Keratinocyte (primary cell): Measurements from ENCODE around the gene TMEM132C. TPM values are rescaled to one million over a fixed set of nuclear protein-coding genes. Genes with fewer than 3 reads are reported as not detected.

Experiments
- DNase-seq: peaks from one replicate; pipeline ENCODE4 v3.0.0-alpha.2; 2011; ENCODE audit warnings: low read depth, missing footprints, low spot score
- FAIRE-seq: peaks from 2 replicates; lab custom pipeline; 2011; peaks lifted over from hg19 to GRCh38; lab: Jason Lieb, UNC
- H2AFZ ChIP-seq: 2 replicates; pipeline ENCODE4 v1.6.0; 2012; ENCODE audit warnings: low read length, control low read depth, inconsistent platforms; ENCODE audit not compliant: control insufficient read depth
- H3K27ac ChIP-seq: 2 replicates; pipeline ENCODE4 v1.5.1; 2011; ENCODE audit warnings: low read length; ENCODE audit not compliant: control insufficient read depth, insufficient read depth
- H3K27me3 ChIP-seq: 3 replicates; pipeline ENCODE4 v1.6.0; 2011; ENCODE audit warnings: low read length; ENCODE audit not compliant: control insufficient read depth, insufficient read depth; ENCODE audit errors: extremely low read depth
- H3K36me3 ChIP-seq, 2 experiments: 2 replicates in 1 of 2; 3 replicates in 1 of 2; pipeline ENCODE4 v1.5.1; 2011; ENCODE audit warnings: low read length in 2 of 2, mild to moderate bottlenecking in 1 of 2; ENCODE audit not compliant: control insufficient read depth in 2 of 2, insufficient read depth in 2 of 2; ENCODE audit errors: extremely low read depth in 1 of 2
- H3K4me1 ChIP-seq: 3 replicates; pipeline ENCODE4 v1.5.1; 2011; ENCODE audit warnings: low read length; ENCODE audit not compliant: control insufficient read depth, insufficient read depth; ENCODE audit errors: extremely low read depth
- H3K4me2 ChIP-seq: 3 replicates; pipeline ENCODE4 v1.6.0; 2011; ENCODE audit warnings: low read depth, low read length; ENCODE audit not compliant: control insufficient read depth, insufficient read depth; ENCODE audit errors: extremely low read depth
- H3K4me3 ChIP-seq, 3 experiments: fragments of 200-600 bp in 1 of 3; sonication (generic) in 1 of 3; 2 replicates in 2 of 3; 3 replicates in 1 of 3; pipeline ENCODE4 v1.5.1; 2011 to 2016; ENCODE audit warnings: low read length in 3 of 3, mild to moderate bottlenecking in 3 of 3, control low read depth in 2 of 3, inconsistent platforms in 1 of 3, low read depth in 1 of 3, mixed read lengths in 1 of 3, mixed run types in 1 of 3, moderate library complexity in 1 of 3; ENCODE audit not compliant: control insufficient read depth in 2 of 3, insufficient read depth in 2 of 3; ENCODE audit errors: extremely low read depth in 1 of 3
- H3K79me2 ChIP-seq: 2 replicates; pipeline ENCODE4 v1.6.0; 2012; ENCODE audit warnings: low read length; ENCODE audit not compliant: control insufficient read depth, insufficient read depth
- H3K9ac ChIP-seq: 3 replicates; pipeline ENCODE4 v1.6.0; 2011; ENCODE audit warnings: low read length; ENCODE audit not compliant: control insufficient read depth, insufficient read depth; ENCODE audit errors: extremely low read depth
- H3K9me1 ChIP-seq: 3 replicates; pipeline ENCODE4 v1.6.0; 2011; ENCODE audit warnings: low read length; ENCODE audit not compliant: control insufficient read depth, insufficient read depth; ENCODE audit errors: extremely low read depth
- H3K9me3 ChIP-seq: 2 replicates; pipeline ENCODE4 v1.5.1; 2012; ENCODE audit warnings: low read depth, low read length; ENCODE audit not compliant: control insufficient read depth
- H4K20me1 ChIP-seq: 3 replicates; pipeline ENCODE4 v1.6.0; 2011; ENCODE audit warnings: low read length; ENCODE audit not compliant: control insufficient read depth, insufficient read depth; ENCODE audit errors: extremely low read depth
- CTCF ChIP-seq, 3 experiments: IDR thresholded peaks in 1 of 3; conservative IDR thresholded peaks in 1 of 3; optimal IDR thresholded peaks in 1 of 3; 2 replicates in 2 of 3; 3 replicates in 1 of 3; pipeline versions ENCODE3 to v1.5.1; 2011; ENCODE audit warnings: low read length in 3 of 3, mild to moderate bottlenecking in 3 of 3, moderate library complexity in 2 of 3, control low read depth in 1 of 3, inconsistent platforms in 1 of 3; ENCODE audit not compliant: insufficient read depth in 2 of 3; ENCODE audit errors: extremely low read depth in 1 of 3
- EZH2 ChIP-seq: IDR thresholded peaks from one replicate; pipeline ENCODE4 v1.6.1; 2012; ENCODE audit warnings: inconsistent platforms, mild to moderate bottlenecking, low read length, moderate library complexity
- dilution Hi-C: fragments of 300-500 bp; cut with MboI; formaldehyde crosslinking; loops from one replicate; pipeline ENCODE4 v1.7.0; 2020; ENCODE audit warnings: low sequenced_read_pairs; ENCODE audit not compliant: extremely low pct_ligation_motif_present
- polyA plus RNA-seq, 5 experiments: library from polyadenylated mRNA; depleted of rRNA in 3 of 5; stranded (reverse) in 3 of 5; stranded (forward) in 1 of 5; unstranded in 1 of 5; fragments of >200 nt; gene quantifications; 1 replicate in 1 of 5; 2 replicates in 3 of 5; 3 replicates in 1 of 5; pipeline versions ENCODE4 v1.2.1 to v1.2.3, GENCODE V29; 2011 to 2012; ENCODE audit warnings: missing spikeins in 2 of 5, low read depth in 1 of 5, low replicate concordance in 1 of 5

TMEM132C gene
- polyA plus RNA-seq, 1 donor (not counting 4 experiments of a cell fraction or from before 2014, with no cell fraction given): not detected

- Histone ChIP-seq H3K9ac (no peak overlapping the region), H3K4me1 (no peaks in the 10 kb centered on the region), H3K79me2 (no peaks in the 10 kb centered on the region), H3K36me3 (no peaks in the 10 kb centered on the region), H3K4me3 (no peak overlapping the region), H3K4me2 (no peak overlapping the region), H3K9me1 (no peaks in the 10 kb centered on the region), H3K27me3 (no peaks in the 10 kb centered on the region), H3K9me3 (peaks cover 4% of the 10 kb centered on the region), H4K20me1 (no peaks in the 10 kb centered on the region), H3K27ac (no peak overlapping the region), H2AFZ (no peak overlapping the region)
- FAIRE-seq: no peak
- dilution Hi-C loops: no loop called here
- no peak for TF ChIP-seq EZH2
- TF ChIP-seq CTCF (optimal IDR thresholded peaks at IDR 0.05 in 1 of 3, IDR thresholded peaks at IDR 0.05 in 1 of 3, conservative IDR thresholded peaks at IDR 0.05 in 1 of 3; ENCODE audit: extremely low read depth in 1 of 3, insufficient read depth in 2 of 3, low read length in 3 of 3): no peak
- no peak for DNase-seq
Measured at GRCh38 chr12:128551266-128551665, 284.3 kb downstream of the TMEM132C start.

GRCh38 chr12:128554546-128555304 is 287.8 kb downstream of the TMEM132C start:
- Histone ChIP-seq H3K9me1 (no peaks in the 10 kb centered on the region), H3K4me1 (no peaks in the 10 kb centered on the region), H3K4me3 (no peak overlapping the region), H3K27me3 (no peaks in the 10 kb centered on the region), H3K9ac (no peak overlapping the region), H3K36me3 (no peaks in the 10 kb centered on the region), H3K27ac (no peak overlapping the region), H3K4me2 (no peak overlapping the region), H2AFZ (no peak overlapping the region), H4K20me1 (no peaks in the 10 kb centered on the region), H3K79me2 (no peaks in the 10 kb centered on the region), H3K9me3 (peaks cover 3% of the 10 kb centered on the region)
- dilution Hi-C loops: no loop called here
- no peak for FAIRE-seq
- DNase-seq: no peak
- TF ChIP-seq CTCF (optimal IDR thresholded peaks at IDR 0.05 in 1 of 3, IDR thresholded peaks at IDR 0.05 in 1 of 3, conservative IDR thresholded peaks at IDR 0.05 in 1 of 3; ENCODE audit: extremely low read depth in 1 of 3, insufficient read depth in 2 of 3, low read length in 3 of 3) (no peak), EZH2 (no peak)
